ENCODE results near the gene S1PR1. TPM values are rescaled to one million over a fixed set of nuclear protein-coding genes. Genes with fewer than 3 reads are reported as not detected.

The S1PR1 gene
- total RNA-seq, 1 donor from 2014 or later, result 284 TPM

GRCh38 chr1:101278845-101279244 lies 42.0 kb downstream of the S1PR1 start:
- DNase-seq (ENCODE audit: low read depth in 2 of 2), result no peak

- no peak for DNase-seq (ENCODE audit: low read depth in 2 of 2)
Observed at GRCh38 chr1:101280049-101280592, 43.3 kb downstream of the S1PR1 start.

- no peak for DNase-seq (ENCODE audit: low read depth in 2 of 2)
Observed at GRCh38 chr1:101280942-101281654, 44.3 kb downstream of the S1PR1 start.

GRCh38 chr1:101281751-101282150 lies 44.9 kb downstream of the S1PR1 start:
- DNase-seq (ENCODE audit: low read depth in 2 of 2), result no peak

GRCh38 chr1:101282314-101283038 lies 45.7 kb downstream of the S1PR1 start:
- DNase-seq (ENCODE audit: low read depth in 2 of 2), result peak in 1 of 2 donors; percentile 54

GRCh38 chr1:101283443-101283842 lies 46.6 kb downstream of the S1PR1 start:
- no peak for DNase-seq (ENCODE audit: low read depth in 2 of 2)

GRCh38 chr1:101284021-101284420 lies 47.2 kb downstream of the S1PR1 start:
- no peak for DNase-seq (ENCODE audit: low read depth in 2 of 2)

GRCh38 chr1:101284622-101285218 lies 47.9 kb downstream of the S1PR1 start:
- peak in 1 of 2 donors; percentile 17 for DNase-seq (ENCODE audit: low read depth in 2 of 2)

GRCh38 chr1:101285922-101286570 lies 49.2 kb downstream of the S1PR1 start:
- peak in 1 of 2 donors; percentile 32 for DNase-seq (ENCODE audit: low read depth in 2 of 2)

GRCh38 chr1:101288491-101288944 lies 51.7 kb downstream of the S1PR1 start:
- DNase-seq (ENCODE audit: low read depth in 2 of 2), result peak; percentile 92

- no peak for DNase-seq (ENCODE audit: low read depth in 2 of 2)
Observed at GRCh38 chr1:101290119-101290921, 53.5 kb downstream of the S1PR1 start.

Other genes with a start within 250 kb of the S1PR1 start
- gene DPH5, start 211.2 kb upstream of the S1PR1 start, total RNA-seq, result 13.9 and 16.3 TPM in 2 replicates

Measured in lung microvascular endothelial cell (primary cell).